Measurements from ENCODE around the gene WDR3.

WDR3 gene

GRCh38 chr1:117967477-117967876 lies 37.9 kb downstream of the WDR3 start:
- H3K4me1 ChIP-seq, result peaks cover 0 to 3% (median 0%) of the 10 kb centered on the region in 4 donors
- peaks cover 0 to 13% (median 4%) of the 10 kb centered on the region in 3 donors for H3K36me3 ChIP-seq
- DNase-seq, result no peak
- H3K27me3 ChIP-seq, result no peaks in the 10 kb centered on the region
- H3K9me3 ChIP-seq, result no peaks in the 10 kb centered on the region
- no peak overlapping the region for H3K4me3 ChIP-seq
- TF ChIP-seq CTCF (IDR thresholded peaks at IDR 0.05), result no peak
- intact Hi-C loops (cut with DNase I; ENCODE audit: low total_unique reads), result no loop called here
- no peak overlapping the region for H3K27ac ChIP-seq

GRCh38 chr1:117967881-117968280 lies 38.3 kb downstream of the WDR3 start:
- no peaks in the 10 kb centered on the region for H3K27me3 ChIP-seq
- no peak overlapping the region for H3K27ac ChIP-seq
- TF ChIP-seq CTCF (IDR thresholded peaks at IDR 0.05), result no peak
- H3K9me3 ChIP-seq, result no peaks in the 10 kb centered on the region
- peaks cover 0 to 10% (median under 1%) of the 10 kb centered on the region in 3 donors for H3K36me3 ChIP-seq
- intact Hi-C loops (cut with DNase I; ENCODE audit: low total_unique reads), result no loop called here
- H3K4me1 ChIP-seq, result peaks cover 0 to 3% (median 0%) of the 10 kb centered on the region in 4 donors
- no peak for DNase-seq
- no peak overlapping the region for H3K4me3 ChIP-seq

- H3K4me3 ChIP-seq, result no peak overlapping the region
- no peak overlapping the region for H3K27ac ChIP-seq
- intact Hi-C loops (cut with DNase I; ENCODE audit: low total_unique reads), result no loop called here
- no peaks in the 10 kb centered on the region for H3K27me3 ChIP-seq
- DNase-seq, result no peak
- H3K4me1 ChIP-seq, result peaks cover 0 to 3% (median 0%) of the 10 kb centered on the region in 4 donors
- H3K36me3 ChIP-seq, result no peaks in the 10 kb centered on the region
- TF ChIP-seq CTCF (IDR thresholded peaks at IDR 0.05), result no peak
- no peaks in the 10 kb centered on the region for H3K9me3 ChIP-seq
Observed at GRCh38 chr1:117970252-117970651, 40.7 kb downstream of the WDR3 start.

GRCh38 chr1:117971777-117972176 lies 42.2 kb downstream of the WDR3 start:
- Histone ChIP-seq H3K27ac (no peak overlapping the region), H3K4me3 (no peak overlapping the region), H3K4me1 (peaks cover 0 to 3% (median 0%) of the 10 kb centered on the region in 4 donors), H3K36me3 (no peaks in the 10 kb centered on the region), H3K9me3 (no peaks in the 10 kb centered on the region), H3K27me3 (no peaks in the 10 kb centered on the region)
- no peak for TF ChIP-seq CTCF (IDR thresholded peaks at IDR 0.05)
- no peak for DNase-seq
- intact Hi-C loops (cut with DNase I; ENCODE audit: low total_unique reads), result no loop called here

GRCh38 chr1:117976381-117976780 lies 46.8 kb downstream of the WDR3 start:
- H3K9me3 ChIP-seq, result no peaks in the 10 kb centered on the region
- no peak for TF ChIP-seq CTCF (IDR thresholded peaks at IDR 0.05)
- DNase-seq, result no peak
- H3K27me3 ChIP-seq, result no peaks in the 10 kb centered on the region
- intact Hi-C loops (cut with DNase I; ENCODE audit: low total_unique reads), result no loop called here
- no peaks in the 10 kb centered on the region for H3K4me1 ChIP-seq
- no peak overlapping the region for H3K4me3 ChIP-seq
- no peaks in the 10 kb centered on the region for H3K36me3 ChIP-seq
- no peak overlapping the region for H3K27ac ChIP-seq
